Muscle layer of colon (tissue), 2 donors: ENCODE data around the gene UGCG.

ENCODE experiments used
- H3K27ac ChIP-seq: one replicate; pipeline ENCODE4 v1.7.0; 2013; ENCODE audit warnings: low read depth, mild to moderate bottlenecking, low read length, moderate library complexity
- H3K27me3 ChIP-seq, 2 donors: one replicate each; pipeline ENCODE4 v1.7.0; 2013; ENCODE audit warnings: low read length in 2 of 2, mild to moderate bottlenecking in 2 of 2; ENCODE audit not compliant: insufficient read depth in 2 of 2, control insufficient read depth in 1 of 2
- H3K36me3 ChIP-seq: one replicate; pipeline ENCODE4 v1.7.0; 2013; ENCODE audit warnings: mild to moderate bottlenecking, low read length; ENCODE audit not compliant: insufficient read depth
- H3K4me1 ChIP-seq: one replicate; pipeline ENCODE4 v1.7.0; 2013; ENCODE audit warnings: mild to moderate bottlenecking, low read length; ENCODE audit not compliant: insufficient read depth
- H3K4me3 ChIP-seq, 2 donors: one replicate each; pipeline ENCODE4 v1.7.0; 2013; ENCODE audit warnings: low read length in 2 of 2, low read depth in 1 of 2, mild to moderate bottlenecking in 1 of 2, moderate library complexity in 1 of 2
- H3K9ac ChIP-seq: one replicate; pipeline ENCODE4 v1.7.0; 2013; ENCODE audit warnings: low read length
- H3K9me3 ChIP-seq: one replicate; pipeline ENCODE4 v1.7.0; 2013; ENCODE audit warnings: mild to moderate bottlenecking, low read length
- donor health status: abdominal sarcoma.
- donor health status: Adenocarcinoma of cecum.

The UGCG gene

DNA sequence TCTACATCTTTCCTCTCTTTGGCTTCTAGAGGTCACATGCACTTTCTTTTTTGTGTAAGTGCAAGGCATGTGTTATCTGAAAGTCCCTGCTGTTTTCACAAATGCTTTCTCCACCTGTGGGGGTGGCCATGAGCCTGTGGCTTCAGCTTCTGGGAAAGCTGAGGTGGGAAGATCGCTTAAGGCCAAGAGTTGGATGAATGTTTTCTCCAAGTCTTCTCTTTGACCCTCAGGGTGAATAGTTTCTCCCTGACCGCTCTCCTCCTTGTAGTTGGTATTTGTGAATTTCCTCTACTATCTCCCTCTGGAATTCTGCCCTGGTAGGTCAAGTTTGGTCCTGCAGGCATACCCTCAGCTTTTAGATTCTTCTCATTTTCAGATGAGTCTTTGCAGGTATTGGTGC, 74.2 kb downstream of the UGCG start:
- no peak overlapping the region for H3K4me3 ChIP-seq
- H3K27ac ChIP-seq, result no peak overlapping the region
- H3K9me3 ChIP-seq, result no peaks in the 10 kb centered on the region
- H3K9ac ChIP-seq, result no peak overlapping the region
- no peaks in the 10 kb centered on the region for H3K4me1 ChIP-seq
- H3K27me3 ChIP-seq, result no peaks in the 10 kb centered on the region
- H3K36me3 ChIP-seq, result no peaks in the 10 kb centered on the region

DNA sequence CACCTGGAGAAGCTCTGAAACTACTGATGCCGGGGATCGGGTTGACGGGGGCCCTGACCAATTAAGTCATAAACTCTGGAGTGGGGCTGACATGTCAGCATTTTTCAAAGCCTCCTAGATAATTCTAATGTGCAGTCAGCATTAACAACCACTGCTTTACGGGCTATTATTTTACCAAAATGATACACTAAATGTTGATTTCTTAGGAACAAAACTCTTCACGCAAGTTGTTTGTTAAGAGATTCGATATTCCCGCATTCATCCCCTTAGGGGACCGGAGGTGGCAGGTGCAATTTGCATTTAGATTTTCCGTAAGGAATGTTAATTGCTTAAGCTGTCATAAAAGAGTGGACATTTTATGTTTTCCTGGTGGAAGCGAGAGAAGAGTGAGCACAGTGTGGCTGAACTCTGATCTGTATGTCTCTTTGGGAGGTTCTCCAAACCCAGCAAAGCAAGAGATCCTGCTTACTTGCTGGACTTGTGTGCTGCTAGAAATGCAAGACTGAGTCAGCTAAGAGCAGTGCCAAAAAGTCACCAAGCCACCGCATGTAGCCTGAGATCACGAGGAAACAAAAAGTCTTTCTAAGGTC, 77.6 kb downstream of the UGCG start:
- Histone ChIP-seq H3K4me3 (no peak overlapping the region), H3K27me3 (no peaks in the 10 kb centered on the region), H3K9me3 (no peaks in the 10 kb centered on the region), H3K27ac (no peak overlapping the region), H3K4me1 (no peaks in the 10 kb centered on the region), H3K36me3 (no peaks in the 10 kb centered on the region), H3K9ac (no peak overlapping the region)

DNA sequence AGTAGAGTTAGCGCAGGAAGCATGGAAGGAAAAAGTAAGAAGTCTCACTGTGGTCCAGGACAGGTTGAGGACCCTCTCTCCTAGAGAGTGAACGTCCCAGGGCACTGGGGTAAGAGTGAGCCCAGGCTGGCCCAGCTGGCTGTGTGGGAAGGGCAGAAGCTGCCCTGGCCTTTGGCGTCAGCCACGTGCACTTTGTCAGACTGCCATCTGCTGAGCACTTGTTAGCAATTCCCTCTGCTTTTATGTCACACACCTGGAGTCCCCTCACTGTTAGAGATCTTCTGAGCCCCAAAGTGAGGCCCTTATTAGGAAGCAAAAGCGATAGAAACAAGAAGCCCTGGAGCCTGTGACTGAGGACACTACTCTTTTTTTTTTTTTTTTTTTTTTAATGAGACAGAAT, 79.1 kb downstream of the UGCG start:
- Histone ChIP-seq H3K9me3 (no peaks in the 10 kb centered on the region), H3K4me3 (no peak overlapping the region), H3K4me1 (no peaks in the 10 kb centered on the region), H3K27ac (no peak overlapping the region), H3K36me3 (no peaks in the 10 kb centered on the region), H3K27me3 (no peaks in the 10 kb centered on the region), H3K9ac (no peak overlapping the region)

DNA sequence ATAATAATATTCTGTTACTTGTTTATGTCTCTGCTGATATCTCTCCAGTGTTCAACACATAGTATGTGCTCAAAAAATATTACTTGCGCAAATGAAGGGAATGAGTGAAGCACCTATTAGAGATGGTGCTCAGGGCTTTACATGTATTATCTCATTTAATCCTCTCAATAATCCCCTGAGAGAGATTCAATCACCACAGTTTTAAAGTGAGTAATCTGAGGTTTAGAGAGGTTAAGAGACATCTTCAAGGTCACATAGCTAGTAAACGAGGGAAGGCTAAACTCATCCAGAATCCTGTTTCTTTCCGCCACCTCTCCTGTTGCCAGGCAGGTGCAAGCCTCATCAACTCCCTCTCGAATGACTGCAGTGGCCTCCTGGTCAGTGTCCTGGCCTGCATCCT, 82.0 kb downstream of the UGCG start:
- H3K4me1 ChIP-seq, result no peaks in the 10 kb centered on the region

DNA sequence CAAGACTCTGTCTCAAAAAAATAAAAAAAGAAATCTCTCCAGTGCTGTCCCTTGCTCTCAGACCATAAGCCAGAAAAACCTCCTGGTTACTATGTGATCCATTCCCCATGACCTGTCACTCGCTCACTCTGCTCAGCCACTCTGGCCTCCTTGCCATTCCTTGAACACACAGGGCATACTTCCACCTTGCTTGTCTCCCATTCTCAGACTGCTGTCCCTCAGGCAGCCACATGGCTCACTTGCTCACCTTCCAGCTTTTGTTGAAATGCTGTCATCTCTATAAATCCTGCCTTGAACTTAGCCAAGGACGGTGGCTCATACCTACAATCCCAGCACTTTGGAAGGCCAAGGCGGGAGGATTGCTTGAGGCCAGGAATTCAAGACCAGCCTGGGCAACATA, 82.9 kb downstream of the UGCG start:
- no peaks in the 10 kb centered on the region for H3K36me3 ChIP-seq
- no peaks in the 10 kb centered on the region for H3K27me3 ChIP-seq
- no peaks in the 10 kb centered on the region for H3K4me1 ChIP-seq
- H3K4me3 ChIP-seq, result no peak overlapping the region
- no peak overlapping the region for H3K9ac ChIP-seq
- H3K27ac ChIP-seq, result no peak overlapping the region
- H3K9me3 ChIP-seq, result no peaks in the 10 kb centered on the region

More for the DNA sequence above, 82.0 kb downstream of the UGCG start:
- Histone ChIP-seq H3K27ac (no peak overlapping the region), H3K36me3 (no peaks in the 10 kb centered on the region), H3K27me3 (no peaks in the 10 kb centered on the region), H3K4me3 (no peak overlapping the region), H3K9me3 (no peaks in the 10 kb centered on the region), H3K9ac (no peak overlapping the region)

DNA sequence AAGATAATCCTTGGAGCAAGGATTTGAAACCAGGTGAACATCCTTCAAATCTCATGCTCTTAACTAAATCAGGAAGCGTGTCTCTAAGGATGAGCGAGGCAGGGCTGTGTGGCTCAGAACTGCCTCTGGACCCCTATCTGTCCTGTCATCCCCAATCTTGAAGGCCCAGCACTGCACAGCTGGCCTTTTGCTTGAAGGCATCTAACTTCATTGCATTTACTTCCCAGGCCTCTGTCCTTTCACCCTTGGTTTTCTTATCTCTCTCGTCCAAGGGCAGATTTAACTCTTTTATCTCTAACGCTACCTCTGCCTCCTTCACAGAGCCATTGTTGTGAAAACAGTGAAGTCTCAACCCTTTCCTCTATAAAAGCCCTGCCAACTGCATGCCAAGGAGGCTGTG, 83.8 kb downstream of the UGCG start:
- Histone ChIP-seq H3K36me3 (no peaks in the 10 kb centered on the region), H3K27ac (no peak overlapping the region), H3K9me3 (no peaks in the 10 kb centered on the region), H3K4me1 (no peaks in the 10 kb centered on the region), H3K9ac (no peak overlapping the region), H3K4me3 (no peak overlapping the region), H3K27me3 (no peaks in the 10 kb centered on the region)

DNA sequence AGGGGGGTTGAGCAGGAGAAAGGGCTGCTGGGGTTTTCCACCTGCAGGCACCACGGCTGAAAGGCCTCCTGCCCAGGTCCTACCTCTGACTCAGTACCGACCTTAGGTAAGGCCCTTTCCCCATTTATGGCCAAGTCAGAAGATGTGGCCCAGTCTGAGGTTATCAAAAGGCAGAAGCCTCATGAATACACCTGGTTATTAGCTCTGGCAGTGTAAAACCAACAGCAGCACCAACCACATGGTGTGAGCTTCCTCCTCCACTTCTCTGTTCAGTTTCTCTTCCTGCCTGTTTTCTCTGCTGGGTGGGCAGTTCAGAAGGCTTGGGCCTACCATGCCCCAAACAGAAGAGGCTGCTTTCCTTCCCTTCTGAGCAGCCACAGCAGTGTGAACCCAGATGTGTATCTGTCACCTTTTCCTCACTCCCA, 86.9 kb downstream of the UGCG start:
- Histone ChIP-seq H3K4me3 (no peak overlapping the region), H3K27me3 (no peaks in the 10 kb centered on the region), H3K9ac (no peak overlapping the region), H3K27ac (no peak overlapping the region), H3K9me3 (no peaks in the 10 kb centered on the region), H3K36me3 (no peaks in the 10 kb centered on the region), H3K4me1 (peaks cover 4% of the 10 kb centered on the region)

DNA sequence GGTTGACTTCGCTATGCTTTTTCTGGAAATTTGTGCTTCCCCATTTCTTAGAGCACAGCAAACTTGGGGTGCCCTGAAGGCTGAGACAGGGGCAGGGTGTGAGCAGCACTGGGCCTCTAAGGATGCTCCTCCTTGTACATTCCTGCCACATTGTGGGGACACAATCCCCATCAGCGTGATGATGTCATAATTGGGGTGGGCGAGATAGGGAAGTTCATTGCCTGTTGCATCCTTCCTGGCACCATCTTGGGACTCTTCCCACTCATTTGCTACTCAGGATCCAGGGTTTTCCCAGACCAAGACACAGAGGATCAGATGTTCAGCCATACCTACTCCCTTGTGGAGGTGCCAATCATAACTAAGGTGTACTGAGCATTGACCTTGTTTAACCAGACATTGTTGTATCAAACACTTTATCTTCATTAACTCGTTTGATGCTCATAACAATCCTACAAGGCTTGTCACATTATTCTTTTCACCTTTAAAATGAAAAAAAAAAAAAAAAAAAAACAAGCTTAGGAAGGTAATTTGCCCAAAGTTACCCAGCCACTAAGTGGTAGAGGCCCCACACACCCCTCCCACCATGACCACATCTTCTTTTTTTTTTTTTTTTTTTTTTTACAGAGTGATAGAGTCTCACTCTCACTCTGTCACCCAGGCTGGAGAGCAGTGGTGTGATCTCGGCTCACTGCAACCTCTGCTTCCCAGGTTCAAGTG, 87.6 kb downstream of the UGCG start:
- no peaks in the 10 kb centered on the region for H3K9me3 ChIP-seq
- H3K27me3 ChIP-seq, result no peaks in the 10 kb centered on the region
- no peaks in the 10 kb centered on the region for H3K36me3 ChIP-seq
- peaks cover 4% of the 10 kb centered on the region for H3K4me1 ChIP-seq
- H3K27ac ChIP-seq, result no peak overlapping the region
- H3K4me3 ChIP-seq, result no peak overlapping the region
- H3K9ac ChIP-seq, result no peak overlapping the region
